Measurements from ENCODE around the gene PAX7. TPM values are rescaled to one million over a fixed set of nuclear protein-coding genes. Genes with fewer than 3 reads are reported as not detected.

Gene PAX7
- polyA plus RNA-seq, 2 of the 4 experiments (the other 2 are of a cell fraction), result 0.23 to 0.48 TPM

- CTCF ChIA-PET, result no interaction called here
- no peak overlapping the region for H3K27ac ChIP-seq
- H3K4me1 ChIP-seq, result no peaks in the 10 kb centered on the region
- no peak for TF ChIP-seq FOSB (CRISPR knock-in tag; IDR thresholded peaks at IDR 0.05)
- TF ChIP-seq, protein P1, sequence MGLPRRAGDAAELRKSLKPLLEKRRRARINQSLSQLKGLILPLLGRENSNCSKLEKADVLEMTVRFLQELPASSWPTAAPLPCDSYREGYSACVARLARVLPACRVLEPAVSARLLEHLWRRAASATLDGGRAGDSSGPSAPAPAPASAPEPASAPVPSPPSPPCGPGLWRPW (IDR thresholded peaks at IDR 0.05), result no peak
- TF ChIP-seq, protein P2, sequence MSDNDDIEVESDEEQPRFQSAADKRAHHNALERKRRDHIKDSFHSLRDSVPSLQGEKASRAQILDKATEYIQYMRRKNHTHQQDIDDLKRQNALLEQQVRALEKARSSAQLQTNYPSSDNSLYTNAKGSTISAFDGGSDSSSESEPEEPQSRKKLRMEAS (IDR thresholded peaks at IDR 0.05), result no peak
- TF ChIP-seq HDAC2 (IDR thresholded peaks at IDR 0.05), result no peak
- TF ChIP-seq ZFP36 (IDR thresholded peaks at IDR 0.05; ENCODE audit: borderline replicate concordance, partially characterized antibody), result no peak
- no peak for TF ChIP-seq RCOR1 (IDR thresholded peaks at IDR 0.05; ENCODE audit: low read depth, low read length)
- TF ChIP-seq ATOH8 (CRISPR knock-in tag; IDR thresholded peaks at IDR 0.05; ENCODE audit: low read depth), result no peak
- TF ChIP-seq REST (IDR thresholded peaks at IDR 0.05), result no peak
- TF ChIP-seq CBX8 (IDR thresholded peaks at IDR 0.05), result no peak
- no peak for TF ChIP-seq E2F6 (IDR thresholded peaks at IDR 0.05; ENCODE audit: borderline replicate concordance, low read depth)
- TF ChIP-seq MAZ (IDR thresholded peaks at IDR 0.05; ENCODE audit: borderline replicate concordance, low read depth, low read length), result no peak
- TF ChIP-seq HOXB5 (CRISPR knock-in tag; IDR thresholded peaks at IDR 0.05), result no peak
- TF ChIP-seq CHD2 (IDR thresholded peaks at IDR 0.05; ENCODE audit: low read length, partially characterized antibody), result no peak
- TF ChIP-seq, protein P3, sequence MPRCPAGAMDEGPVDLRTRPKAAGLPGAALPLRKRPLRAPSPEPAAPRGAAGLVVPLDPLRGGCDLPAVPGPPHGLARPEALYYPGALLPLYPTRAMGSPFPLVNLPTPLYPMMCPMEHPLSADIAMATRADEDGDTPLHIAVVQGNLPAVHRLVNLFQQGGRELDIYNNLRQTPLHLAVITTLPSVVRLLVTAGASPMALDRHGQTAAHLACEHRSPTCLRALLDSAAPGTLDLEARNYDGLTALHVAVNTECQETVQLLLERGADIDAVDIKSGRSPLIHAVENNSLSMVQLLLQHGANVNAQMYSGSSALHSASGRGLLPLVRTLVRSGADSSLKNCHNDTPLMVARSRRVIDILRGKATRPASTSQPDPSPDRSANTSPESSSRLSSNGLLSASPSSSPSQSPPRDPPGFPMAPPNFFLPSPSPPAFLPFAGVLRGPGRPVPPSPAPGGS (IDR thresholded peaks at IDR 0.05), result no peak
- TF ChIP-seq EHF (CRISPR knock-in tag; IDR thresholded peaks at IDR 0.05), result no peak
- TF ChIP-seq ELK1 (IDR thresholded peaks at IDR 0.05; ENCODE audit: low read depth, low read length), result no peak
- no peak for TF ChIP-seq MAFK (IDR thresholded peaks at IDR 0.05; ENCODE audit: partially characterized antibody)
- TF ChIP-seq SREBF2 (IDR thresholded peaks at IDR 0.05), result no peak
- TF ChIP-seq ZSCAN20 (CRISPR knock-in tag; IDR thresholded peaks at IDR 0.05), result no peak
- no peak overlapping the region for H3K4me3 ChIP-seq
- no peak for DNase-seq (ENCODE audit: low read depth in 1 of 2, low spot score in 1 of 2)
- WGBS (ENCODE audit: missing lambda C conversion rate), result 33% methylated on average over 4 of the region's 4 CpGs
- no peak for FAIRE-seq
- POLR2A ChIA-PET, result no interaction called here
- H3K9me3 ChIP-seq, result no peaks in the 10 kb centered on the region
- no peak for ATAC-seq
- H3K4me2 ChIP-seq, result no peak overlapping the region
These were observed 137.4 kb downstream of the PAX7 start for GRCh38 chr1:18768086-18768485.

DNA sequence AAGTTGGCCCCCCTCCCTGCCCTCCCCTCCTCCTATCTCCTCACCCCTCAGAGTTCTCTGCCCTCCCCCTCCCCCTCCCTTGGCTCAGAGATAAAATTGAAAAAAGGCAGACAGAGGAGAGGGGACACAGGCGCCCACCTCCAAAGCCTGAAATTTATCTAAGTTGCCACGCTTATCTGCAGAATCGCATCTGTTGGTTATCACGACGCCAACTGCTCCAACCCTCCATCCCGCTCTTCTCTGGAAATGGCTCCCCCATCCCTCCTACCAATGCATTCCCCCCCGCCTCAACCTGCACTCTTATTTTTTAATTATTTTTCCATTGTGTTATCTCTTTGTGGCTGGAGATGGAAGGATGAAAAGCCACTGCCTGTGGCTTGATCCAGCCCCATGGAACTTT is 138.5 kb downstream of the PAX7 start:
- POLR2A ChIA-PET, result no interaction called here
- CTCF ChIA-PET, result no interaction called here
- no peak for DNase-seq (ENCODE audit: low read depth in 1 of 2, low spot score in 1 of 2)
- WGBS (ENCODE audit: missing lambda C conversion rate), result 66% methylated on average over 7 of the region's 7 CpGs
- Histone ChIP-seq H3K4me1 (no peaks in the 10 kb centered on the region), H3K4me2 (no peak overlapping the region), H3K27ac (no peak overlapping the region), H3K9me3 (no peaks in the 10 kb centered on the region), H3K4me3 (no peak overlapping the region)
- no peak for FAIRE-seq
- TF ChIP-seq, protein P2 (IDR thresholded peaks at IDR 0.05), result no peak
- TF ChIP-seq BHLHE40 (IDR thresholded peaks at IDR 0.05; ENCODE audit: low read depth, low read length) (no peak), CHD2 (IDR thresholded peaks at IDR 0.05; ENCODE audit: low read length, partially characterized antibody) (no peak), NFE2L2 (conservative IDR thresholded peaks at IDR 0.05; ENCODE audit: low read length) (no peak), ZC3H11A (IDR thresholded peaks at IDR 0.05) (no peak), JUNB (IDR thresholded peaks at IDR 0.05) (no peak), PHF8 (IDR thresholded peaks at IDR 0.05; ENCODE audit: borderline replicate concordance, low read depth) (no peak), FOXS1 (CRISPR knock-in tag; IDR thresholded peaks at IDR 0.05) (no peak), FOSB (CRISPR knock-in tag; IDR thresholded peaks at IDR 0.05) (no peak), RAD21 (conservative IDR thresholded peaks at IDR 0.05 in 1 of 2, IDR thresholded peaks at IDR 0.05 in 1 of 2) (no peak)
- ATAC-seq, result no peak
